Hematopoietic multipotent progenitor cell treated with erythropoietin and hydrocortisone succinate and interleukin-3 and kit ligand, for 6 days (in vitro differentiated cells): ENCODE measurements around the gene CAPZB.

Experiments
- DNase-seq: peaks from one replicate; pipeline ENCODE4 v3.0.0-alpha.2; 2015

CAPZB gene

DNA sequence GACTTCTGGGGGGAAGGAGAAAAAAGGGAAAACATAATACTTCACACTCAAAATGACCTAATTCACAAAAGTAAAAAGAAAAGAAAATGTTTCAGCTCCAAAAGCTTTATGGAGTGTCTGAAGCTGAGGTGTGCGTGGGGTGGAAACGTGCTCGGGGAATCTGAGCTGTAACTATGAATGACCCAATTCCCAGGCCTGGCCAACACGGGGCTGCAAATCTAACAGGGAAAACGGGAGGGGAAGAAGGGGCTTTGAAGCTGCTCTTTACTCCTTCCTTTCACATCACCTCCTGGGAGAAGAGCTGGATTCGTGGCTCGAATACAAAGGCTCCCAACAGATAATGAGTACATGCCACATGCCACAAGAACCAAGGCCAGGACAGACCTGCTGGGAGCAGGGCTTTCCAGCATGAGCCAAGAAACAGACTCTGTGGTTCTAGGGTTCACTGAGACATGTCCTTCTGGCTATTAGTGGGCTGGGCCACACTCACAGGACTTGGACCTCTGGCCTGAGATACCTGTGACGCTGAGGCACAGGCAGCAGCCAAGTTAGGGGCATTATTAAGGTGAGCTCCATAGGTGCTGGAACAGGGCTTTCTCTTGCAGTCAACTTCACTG, 121.7 kb downstream of the CAPZB start:
- no peak for DNase-seq

DNA sequence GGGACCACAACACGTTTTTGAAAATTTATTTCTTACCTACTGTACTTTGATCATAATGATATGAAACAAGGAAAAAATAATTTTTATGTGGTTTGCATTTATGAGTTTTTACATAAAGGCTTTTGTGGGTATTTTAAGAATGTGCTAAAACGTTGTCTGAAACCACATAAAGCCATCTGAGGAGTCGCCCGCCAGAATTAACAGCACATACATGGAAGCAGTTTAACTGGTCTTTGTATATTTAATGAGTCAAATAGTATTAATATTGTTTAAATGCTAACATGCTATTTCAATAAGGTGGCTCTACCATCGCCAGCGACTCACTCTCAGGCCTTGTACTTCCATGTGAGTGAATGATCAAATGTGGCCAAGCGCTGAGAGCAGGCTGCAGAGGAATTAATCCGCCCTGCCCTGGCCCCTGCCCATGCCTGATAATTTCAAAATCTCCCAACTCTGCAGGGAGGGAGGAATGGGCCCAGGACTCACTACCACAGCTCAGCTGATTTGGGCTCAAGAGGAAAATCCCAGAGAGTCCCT, 123.7 kb downstream of the CAPZB start:
- no peak for DNase-seq

DNA sequence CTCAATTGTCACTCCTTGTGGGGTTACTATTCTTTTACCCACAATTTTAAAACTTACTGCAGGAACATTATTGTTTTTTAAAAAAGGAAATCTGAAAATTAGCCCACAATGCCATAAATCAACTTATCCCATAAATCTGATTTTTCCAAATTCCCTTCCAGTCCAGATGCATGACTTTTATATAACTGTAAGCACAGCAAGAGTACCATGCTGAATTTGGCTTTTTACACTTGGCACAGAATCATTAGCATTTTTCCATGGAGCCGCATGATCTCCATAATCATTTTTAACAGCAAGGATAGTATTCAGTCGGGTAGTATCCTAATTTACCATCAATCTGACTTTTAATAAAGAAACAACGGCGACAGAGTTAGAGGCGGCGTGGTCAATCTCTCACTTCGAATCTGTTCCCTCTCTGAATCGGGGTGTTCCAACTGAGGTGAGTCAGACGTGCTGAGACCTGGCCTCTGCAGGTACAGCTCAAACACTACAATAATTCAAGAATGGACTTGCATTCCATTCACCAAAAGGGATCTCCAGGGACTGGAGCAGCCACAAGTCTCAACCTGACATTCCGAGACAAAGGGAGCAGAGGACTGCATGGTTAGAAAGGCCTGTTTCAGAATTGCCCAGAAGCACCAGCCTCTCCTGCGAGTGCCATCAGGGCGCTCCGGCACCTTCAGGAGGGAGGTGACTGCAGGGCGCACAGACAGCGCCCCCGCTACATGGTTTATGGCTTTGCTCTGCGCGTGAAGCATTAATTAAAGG, 124.3 kb downstream of the CAPZB start:
- no peak for DNase-seq

DNA sequence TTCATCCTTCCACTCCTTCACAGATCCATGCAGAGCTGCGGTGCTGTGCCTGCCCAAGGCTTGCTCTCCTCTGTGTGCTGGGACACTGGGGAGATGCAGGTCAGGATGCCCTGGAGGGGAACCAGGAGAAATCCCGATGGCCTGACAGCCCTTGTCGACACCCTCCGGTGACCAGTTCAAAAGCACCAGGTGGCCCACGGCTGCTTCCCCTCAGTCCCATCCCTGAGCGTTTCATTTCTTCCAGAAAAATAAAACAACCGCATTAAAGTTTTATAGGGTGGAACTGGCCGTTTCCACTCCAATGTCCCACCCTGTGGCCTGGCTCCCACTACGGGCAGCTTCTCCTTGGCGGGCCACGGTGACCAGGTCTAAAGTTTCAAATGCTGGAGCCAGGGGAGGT, 124.9 kb downstream of the CAPZB start:
- DNase-seq, result no peak

DNA sequence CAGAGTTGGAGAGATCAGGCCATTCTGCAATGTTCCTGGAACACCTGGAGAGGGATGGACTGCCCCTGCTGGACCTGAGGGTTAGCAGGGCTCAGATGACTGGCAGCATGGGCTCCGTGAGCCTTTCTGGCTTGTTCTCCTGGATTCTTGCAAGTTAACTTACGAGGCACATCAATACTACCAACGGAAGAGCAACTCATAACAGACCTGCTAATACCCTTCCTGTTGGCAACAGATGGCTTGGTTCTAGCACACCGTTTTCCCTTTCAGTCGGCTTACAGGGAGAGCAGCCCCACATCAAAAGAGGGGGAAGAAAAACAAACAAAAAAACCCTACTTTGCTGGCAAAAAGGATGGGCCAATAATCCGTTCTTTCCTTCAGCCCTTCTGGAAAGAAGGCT, 125.3 kb downstream of the CAPZB start:
- no peak for DNase-seq

DNA sequence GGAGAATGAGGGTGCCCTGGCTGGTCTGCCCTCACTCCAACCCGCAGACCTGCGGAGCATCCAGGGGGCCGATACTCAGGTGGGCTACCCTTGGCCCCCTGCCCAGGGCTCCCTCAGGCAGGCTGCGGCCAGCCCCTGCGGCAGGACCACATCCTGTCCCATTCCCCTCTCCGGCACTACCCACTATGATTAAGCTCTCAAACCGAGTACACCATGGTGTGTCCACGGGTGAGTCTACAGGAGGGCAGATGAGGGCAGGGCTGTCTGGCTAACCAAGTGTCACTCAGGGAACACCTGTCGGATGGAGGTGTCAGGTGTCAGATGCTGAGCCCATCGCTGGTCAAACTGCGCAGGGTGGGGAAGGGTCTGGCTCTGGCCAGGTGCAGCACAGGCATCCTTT, 126.0 kb downstream of the CAPZB start:
- no peak for DNase-seq

DNA sequence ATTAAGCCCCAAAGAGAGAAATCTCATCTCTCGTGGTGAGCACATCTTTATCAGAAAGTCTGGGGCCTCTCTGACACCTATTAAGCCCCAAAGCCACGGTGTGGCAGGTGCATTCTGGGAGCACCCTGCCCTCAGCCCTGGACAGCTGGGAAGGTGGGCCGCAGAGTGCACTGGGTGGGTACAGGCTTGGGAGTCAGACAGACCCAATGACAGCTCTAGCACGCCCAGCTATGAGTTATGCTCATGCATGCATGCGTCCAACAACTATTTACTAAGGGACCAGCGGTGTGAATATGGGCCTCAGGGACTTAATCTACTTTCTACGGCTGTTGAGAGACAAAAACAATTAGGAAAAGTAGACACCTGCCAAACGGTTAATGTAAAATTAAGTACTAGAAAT, 126.6 kb downstream of the CAPZB start:
- DNase-seq, result no peak

DNA sequence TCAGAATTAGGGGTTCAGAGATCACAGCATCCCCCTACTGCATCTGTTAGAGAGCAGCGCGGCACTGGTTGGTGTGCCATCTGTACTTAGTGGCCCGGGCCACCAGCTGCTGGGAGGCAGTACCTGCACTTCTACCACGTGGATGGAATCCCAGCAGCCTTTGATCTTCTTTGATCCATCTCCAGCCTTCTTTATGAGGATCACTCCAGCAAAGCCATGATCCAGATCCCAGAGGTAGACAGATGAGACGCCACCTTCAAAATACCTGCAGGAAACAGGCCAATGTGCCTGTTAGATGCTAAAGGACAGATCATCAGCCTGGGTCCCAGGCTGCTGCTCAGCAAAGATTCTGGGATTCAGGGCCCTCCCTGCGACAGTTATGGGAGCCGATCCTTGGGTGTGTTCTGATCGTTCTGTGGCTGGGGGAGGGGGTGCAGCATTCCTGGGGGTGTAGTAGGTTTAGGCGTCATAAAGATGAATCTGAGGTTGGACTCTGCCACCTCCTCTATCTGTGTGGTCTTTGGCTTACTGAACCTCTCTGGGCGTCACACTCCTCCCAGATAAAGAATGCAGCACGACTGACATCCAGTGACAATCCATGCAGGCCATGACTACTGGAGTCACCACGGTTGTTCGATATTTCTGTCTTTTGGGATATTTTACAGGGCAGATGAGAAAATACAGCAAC, 127.9 kb downstream of the CAPZB start:
- DNase-seq, result no peak

DNA sequence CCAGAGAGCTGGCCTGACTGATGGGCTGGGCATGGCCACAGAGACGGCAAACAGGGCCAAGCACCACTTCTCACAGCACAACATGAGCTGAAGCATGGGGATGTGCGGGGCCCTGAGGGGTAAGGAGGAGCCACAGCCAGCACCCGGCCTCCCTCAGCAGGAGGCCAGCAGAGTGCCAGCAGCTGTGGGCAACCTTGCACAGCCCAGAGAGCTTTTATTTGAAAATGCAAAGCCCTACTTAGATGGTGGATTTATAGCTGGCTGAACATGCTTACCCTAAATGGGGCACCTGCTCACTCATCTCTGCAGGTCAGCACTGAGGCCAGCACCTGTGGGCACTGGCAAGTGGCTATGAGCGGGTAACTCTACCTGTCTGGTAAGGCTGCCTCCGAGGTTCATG, 129.1 kb downstream of the CAPZB start:
- DNase-seq, result no peak

DNA sequence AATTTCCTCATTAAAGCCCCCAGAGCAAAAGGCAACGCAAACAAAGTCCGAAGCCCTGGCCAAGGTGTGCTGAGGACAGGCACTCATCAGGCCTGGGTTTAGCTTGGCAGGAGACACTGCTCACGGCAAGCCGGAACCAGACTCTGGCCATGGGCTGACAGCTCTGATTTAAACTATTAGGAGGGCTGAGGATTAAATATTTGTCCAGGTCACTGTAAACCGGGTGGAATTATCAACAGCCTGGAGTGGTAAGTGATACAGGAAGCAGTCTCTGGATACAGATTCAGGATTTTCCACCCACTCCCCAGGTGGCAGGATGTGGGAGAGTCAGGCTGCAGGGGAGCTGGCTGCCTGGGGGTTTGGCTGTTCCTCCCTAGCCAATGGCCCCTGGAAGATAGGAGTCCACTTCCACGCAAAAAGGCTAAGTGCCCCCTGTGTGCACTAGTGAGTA, 130.8 kb downstream of the CAPZB start:
- no peak for DNase-seq

DNA sequence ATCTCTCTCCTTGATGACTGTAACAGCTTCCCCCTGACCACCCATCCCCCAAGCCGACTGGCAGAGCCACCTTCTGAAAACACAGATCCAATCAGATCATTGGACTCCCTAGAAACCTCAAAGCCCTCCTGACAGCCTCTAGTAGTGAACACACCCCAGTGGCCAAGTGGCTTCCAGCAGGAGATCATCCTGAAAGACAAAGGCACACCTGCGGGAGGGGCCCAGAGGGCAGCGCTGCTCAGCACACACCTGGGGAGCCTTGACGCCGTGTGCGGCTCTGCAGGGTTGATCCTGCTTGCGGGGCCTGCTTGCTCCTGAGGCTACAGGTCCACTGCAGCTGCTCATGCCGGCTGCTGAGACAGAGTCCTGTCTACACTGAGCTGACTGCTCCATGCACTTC, 131.7 kb downstream of the CAPZB start:
- DNase-seq, result no peak

DNA sequence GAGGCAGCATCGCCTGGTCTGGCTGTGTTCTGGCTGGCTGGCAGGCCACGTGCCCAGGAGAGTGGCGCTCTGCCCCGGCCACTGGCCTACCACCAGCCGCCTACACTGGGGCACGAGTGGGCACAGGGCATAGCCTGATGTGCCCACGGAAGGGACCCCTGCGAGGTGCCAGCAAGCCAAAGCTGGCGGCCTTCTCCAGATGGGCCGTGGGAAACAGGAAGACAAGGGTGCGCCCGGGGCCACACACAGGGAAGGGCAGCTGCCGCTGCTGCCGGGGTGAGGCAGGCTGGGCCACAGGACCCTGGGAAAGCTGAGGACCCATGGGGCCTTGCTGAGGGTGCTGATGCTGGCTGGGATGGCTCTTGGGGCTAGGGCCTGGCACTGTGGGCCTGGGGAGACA, 132.5 kb downstream of the CAPZB start:
- no peak for DNase-seq

DNA sequence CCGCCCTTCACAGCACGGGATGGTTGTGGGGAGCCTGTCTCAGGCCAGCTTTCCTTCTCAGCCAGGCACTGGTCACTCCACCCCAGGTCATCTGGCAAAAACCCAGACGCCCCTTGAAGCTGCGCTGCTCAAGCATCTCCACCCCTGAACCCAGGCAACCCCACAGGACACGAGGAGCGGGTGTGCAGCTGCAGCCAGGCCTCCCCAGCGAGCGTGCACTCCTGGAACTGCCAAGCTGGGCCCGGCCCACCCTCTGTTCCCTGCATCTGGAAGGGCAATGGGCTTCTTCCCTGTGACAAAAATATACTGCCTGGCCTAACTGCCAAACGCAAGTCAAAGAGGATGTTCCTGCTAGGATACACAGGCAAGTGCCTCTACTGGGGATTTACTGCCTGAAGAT, 133.5 kb downstream of the CAPZB start:
- DNase-seq, result no peak

DNA sequence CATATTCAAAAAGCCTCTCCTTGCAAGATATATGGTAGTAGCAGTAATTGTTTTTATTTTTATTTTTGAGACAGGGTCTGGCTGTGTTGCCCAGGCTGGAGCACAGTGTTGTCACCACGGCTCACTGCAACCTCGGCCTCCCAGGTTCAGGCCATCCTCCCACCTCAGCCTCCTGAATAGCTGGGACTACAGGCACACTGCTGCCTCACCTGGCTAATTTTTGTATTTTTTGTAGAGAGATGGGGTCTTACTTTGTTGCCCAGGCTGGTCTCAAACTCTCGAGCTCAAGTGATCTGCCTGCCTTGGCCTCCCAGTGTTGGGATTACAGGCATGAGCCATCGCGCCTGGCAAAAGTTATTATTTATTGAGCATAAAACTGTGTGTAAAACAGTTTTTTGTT, 134.8 kb downstream of the CAPZB start:
- no peak for DNase-seq

DNA sequence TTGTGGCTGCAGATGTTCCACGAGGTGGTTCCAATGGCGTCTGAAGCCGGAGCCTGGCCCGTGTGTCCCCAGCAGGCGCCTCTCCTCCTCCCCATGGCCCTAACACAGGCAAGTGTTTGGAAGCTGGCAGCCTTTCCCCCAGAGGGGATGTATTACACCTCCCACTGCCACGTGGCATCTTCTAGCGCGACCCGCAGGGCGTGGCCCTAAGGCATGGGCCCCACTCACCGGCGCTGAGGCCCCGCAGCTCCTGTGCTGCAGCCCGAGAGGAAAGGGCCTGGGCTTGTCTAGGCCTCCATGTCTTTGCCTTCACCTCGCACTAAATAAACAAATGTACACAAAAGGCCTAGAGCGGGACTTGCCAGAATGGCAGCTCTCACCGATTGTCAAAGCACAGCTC, 135.3 kb downstream of the CAPZB start:
- no peak for DNase-seq

DNA sequence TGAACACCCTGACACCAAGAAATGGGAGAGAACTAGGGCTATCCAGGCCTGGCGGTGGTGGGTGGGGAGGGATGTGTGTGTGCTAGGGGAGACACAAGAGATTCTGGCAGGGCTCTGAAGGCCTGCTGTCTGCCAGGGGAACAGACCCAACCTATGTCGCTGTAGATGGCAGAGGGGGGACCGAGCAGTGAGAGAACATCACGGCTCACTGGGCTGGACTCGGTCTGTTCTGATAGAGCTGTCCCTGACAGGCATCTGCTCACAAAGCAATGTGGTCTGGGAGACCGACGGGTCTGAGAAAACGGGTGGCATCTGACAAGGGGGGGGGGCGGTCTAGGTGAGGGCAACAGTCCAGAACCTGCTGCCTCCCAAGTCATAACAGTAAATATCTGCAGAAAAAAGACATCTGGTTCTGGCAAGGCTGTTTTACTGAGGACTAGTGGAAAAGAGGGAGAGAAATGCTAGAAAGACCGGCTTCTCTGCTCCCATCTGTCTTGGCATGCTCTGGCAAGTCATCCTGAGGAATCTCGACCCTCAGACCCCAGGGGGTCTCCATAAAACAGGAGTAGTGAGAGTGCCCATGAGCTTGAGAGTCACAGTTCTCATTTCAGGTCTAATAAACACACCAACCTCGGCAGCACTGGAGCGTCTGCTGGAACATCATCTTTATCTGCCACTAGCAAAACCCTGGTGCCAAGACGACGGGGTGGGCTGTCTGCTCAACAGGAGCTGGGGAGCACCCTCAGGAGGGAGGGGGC, 136.7 kb downstream of the CAPZB start:
- DNase-seq, result no peak

DNA sequence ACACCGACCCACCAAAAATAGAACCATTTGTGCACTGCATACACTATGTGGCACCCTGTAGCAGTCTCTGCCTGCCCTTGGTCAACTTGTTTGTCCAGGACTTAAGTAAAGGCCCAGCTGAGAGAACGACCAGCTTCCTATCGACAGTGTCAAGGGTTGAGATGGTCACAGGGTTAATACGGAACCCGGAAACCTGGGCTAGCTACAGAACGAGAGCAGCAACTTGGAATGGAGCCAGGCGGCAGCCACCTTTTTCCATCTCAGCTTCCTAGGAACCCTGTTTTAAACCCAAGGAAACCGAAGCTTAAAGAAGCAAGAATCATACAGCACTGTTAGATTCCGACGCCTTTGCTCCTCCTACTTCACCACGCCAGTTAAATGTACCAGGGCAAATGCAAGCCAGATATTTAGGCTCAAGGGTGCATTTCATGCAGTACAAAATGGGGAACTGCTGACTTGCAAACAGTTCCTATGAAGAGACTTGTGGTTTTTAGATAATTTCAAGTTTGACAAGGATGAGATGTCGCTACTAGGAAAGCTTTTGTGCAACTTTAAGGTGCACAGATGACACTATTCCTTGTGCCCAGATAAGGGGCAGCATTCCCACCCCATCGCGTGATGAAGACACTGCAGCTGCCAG, 137.7 kb downstream of the CAPZB start:
- DNase-seq, result peak; percentile 53

DNA sequence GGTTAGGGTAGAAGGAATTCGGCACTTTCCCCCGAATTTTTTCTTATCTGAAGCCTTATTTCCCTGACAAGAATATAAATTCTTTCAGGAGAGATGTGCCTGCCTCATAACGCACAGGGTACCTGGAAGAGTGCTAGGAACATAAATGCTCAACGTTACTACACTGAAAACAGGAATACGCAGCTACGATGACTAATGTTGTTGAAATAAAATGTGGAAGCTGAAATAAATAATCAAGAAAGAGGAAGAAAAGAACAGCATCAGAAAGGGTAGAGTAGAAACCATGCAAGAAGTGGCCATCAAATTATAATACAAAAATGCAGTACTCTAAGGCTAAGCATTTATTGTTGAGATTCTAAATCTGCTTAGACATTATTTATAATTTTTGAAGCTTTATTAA, 139.3 kb downstream of the CAPZB start:
- no peak for DNase-seq

DNA sequence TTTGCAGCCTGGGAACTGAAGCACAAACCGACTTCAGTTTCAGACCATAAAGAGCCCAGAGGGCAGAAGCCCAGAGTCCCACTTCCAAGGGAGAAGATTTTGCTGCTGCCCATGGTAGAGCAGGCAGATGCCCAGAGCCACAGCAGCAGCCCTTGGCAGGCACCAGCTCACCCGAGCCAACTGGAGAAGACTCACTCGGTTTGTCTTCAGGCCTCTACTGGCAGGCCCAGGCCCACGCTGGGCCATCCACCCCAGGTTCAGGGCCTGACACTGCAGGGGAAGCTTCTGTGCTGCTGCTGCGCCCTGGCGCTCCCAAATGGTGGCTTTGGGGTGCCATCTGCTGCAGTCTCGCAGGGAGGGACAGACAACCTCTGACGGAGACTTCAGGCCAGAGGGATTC, 139.9 kb downstream of the CAPZB start:
- DNase-seq, result no peak

DNA sequence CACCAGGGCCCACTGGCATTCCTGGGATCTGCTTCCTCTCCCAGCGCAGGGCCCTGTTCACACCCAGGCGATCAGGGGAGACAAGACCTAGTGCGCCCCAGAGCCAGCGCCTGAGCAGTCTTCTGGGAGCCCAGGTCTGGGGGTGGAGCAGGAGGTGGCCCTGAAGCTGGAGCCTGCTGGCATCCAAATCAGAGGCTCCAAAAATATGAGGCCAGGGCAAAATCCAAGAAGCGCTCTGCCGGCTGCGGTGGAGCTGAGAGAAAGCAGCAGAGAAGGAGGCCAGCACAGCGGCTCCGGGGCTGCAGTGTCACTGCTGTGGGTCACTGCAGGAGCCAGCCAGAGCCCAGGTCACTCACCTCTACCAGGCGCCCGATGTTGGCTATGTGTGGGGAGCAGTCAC, 140.5 kb downstream of the CAPZB start:
- no peak for DNase-seq

DNA sequence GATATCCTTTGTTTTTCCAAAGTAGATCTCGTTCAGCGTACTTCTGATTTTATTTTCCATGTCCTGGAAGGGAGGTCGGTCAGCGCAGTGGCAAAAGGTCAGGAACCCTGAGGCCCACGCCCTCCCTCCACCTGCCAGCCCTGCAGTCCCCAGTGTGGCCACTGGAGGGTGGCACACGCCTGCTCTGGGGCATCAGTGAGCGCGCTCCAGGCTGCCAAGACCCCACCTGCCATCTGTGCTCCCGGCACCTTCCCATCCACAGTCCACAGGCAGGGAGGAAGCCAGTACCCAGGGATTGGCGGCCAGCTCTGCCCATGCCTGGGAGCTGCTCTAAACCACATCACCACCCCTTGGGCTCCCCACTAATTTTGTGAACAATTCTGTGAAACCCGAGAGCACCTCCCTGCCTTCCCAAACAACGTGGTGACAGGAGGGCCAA, 140.9 kb downstream of the CAPZB start:
- peak; percentile 60 for DNase-seq

DNA sequence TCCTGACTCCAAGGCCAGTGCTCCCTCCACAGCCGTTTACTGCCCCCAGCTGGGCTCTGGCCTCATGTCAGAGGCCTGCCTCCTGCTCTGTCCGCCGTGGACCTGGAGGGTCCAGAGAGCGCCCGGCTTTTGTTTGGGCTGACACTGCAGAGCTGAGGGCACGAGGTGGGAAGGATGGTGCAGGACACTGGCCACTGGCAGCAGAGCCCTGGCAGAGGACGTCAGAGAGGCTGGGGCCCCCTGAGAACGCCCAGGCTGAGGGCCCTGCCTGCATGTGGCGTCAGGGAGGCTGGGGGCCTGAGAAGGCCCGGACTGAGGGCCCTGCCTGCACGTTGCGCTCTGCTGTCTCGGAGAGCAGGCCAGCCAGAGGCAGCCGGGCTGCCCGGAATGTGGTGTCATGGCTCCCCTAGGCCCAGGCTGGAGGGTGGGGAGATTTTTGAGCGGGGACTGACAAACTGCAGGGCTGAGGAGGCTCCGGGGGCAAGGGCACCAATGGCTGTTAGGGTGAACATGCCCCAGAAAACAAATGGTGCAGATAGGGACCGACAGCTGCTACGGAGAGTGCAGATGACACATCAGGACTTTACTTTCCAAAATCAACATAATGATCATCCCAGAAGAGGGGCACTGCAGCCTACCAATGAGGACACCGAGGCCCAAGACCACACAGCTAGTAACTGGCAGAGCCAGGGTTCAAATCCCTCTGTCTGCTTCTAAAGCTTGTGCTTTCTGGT, 141.6 kb downstream of the CAPZB start:
- no peak for DNase-seq
